Esophagus muscularis mucosa (tissue), 3 donors: ENCODE measurements around the gene ANKRD13B.

ENCODE experiments used
- CTCF ChIP-seq, 3 experiments: fragments of 200-600 bp in 2 of 3; fragments of 450-650 bp in 1 of 3; sonication (generic) in 2 of 3; IDR thresholded peaks; one replicate each; pipeline ENCODE4 v1.5.1; 2017 to 2019; ENCODE audit warnings: antibody characterized with exemption in 3 of 3, mild to moderate bottlenecking in 2 of 3, moderate library complexity in 1 of 3
- POLR2A ChIP-seq: fragments of 450-650 bp; IDR thresholded peaks from one replicate; pipeline ENCODE4 v1.6.1; 2017; ENCODE audit warnings: antibody characterized with exemption, moderate library complexity, mild to moderate bottlenecking, low read depth

GRCh38 chr17:29595107-29595942 lies 2.4 kb downstream of the ANKRD13B start:
- TF ChIP-seq CTCF (IDR thresholded peaks at IDR 0.05) (no peak), POLR2A (no peak)
